ENCODE data around the gene HOXA6.

Gene HOXA6

DNA sequence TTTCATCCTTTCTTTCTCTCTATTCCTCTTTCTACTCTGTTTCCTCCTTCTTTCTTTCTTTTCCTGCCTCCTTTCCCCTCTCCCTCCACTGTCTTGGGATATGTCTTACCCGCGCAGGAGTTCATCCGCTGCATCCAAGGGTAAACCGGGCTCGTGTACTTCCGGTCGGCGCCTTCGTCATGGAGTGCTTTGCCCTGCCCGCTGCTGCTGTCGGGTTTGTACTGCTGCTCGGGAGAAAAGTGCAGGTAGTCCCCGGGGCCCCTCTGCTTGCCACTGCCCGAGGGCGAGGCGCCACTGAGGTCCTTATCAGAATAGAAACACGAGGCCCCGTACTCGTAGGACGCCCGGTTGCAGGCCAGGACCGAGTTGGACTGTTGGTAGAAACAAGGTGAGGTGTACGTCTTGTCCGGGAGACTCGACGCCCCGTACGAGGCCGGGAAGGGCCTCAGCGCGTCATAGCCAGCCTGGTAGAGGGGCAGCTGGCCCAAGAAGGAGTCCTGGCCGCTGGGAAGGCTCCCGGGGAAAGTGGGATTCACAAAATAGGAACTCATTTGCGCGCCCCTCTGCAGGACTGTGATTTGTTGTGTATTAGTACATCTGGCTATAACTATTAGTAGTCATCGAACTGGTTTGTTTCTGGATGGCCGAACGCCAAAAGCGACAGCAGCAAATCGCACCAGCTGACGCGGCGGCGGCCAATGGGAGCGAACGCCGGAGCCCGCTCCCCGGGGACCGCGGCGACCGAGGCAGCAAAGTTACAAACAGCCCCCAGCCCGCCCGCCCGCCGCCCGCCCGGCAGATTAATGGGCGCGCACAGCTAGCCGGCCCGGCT is at the start of gene HOXA6:
Gene HOXA6, minus strand, starts transcription at position 576 of the 832 bp plus-strand sequence. Its CDS starts 25 bp downstream, at position 551.
- no peak for DNase-seq

DNA sequence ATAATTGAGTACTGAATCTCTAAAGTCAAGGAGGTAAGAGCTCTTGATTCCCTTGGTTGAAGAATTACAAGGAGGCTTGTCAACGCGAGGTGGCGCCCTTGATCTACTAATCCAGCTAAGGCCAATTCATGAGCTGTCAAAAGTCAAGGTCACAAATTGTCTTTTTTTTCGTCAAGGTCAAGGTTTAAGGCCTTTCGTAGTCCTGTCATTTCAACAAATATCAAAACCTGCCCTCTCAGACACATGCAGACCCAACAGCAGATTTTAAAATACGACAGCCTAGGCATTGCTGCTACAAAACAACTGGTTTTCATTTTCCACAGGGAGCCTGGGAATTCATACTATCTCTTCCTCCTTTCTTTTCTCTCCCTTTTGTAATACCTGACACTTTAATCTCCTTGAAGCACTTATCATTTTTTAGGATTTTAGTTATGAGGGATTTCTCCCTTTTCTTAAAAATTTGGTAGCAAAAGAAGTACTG is 48.8 kb upstream of the HOXA6 start:
- peak; percentile 80 for DNase-seq

DNA sequence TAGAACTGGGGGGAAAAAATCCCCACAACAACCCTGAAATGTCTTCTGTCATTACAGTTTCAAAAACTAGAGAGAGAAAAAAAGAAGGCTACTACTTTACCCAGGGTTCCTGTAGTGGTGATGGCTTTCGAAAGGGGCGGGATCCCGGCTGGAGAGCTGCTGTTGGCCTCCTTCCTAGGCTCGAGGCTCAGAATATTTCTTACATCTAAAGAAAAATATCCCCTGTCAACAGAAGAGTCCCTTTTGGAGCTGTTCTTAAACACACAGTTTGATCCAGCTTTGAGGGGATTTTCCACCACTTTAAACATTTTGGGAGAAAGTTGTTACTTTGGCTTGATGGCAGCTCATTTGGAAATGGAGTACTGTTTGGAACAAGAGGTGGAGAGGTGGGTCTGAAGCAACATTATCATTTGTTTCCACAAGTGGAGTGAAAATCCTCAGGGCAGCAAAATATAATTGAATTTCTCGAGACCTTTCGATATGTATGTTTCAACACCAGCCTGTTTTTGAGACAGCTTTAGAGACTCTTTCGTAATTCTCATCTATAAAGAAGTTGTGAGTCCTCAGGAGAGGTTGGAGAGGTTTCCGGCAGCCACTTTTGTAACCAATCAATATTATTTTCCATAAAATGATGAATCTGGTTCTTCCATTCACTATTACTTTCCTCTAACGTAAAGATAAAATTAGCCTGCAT is 47.3 kb upstream of the HOXA6 start:
- DNase-seq, result no peak

DNA sequence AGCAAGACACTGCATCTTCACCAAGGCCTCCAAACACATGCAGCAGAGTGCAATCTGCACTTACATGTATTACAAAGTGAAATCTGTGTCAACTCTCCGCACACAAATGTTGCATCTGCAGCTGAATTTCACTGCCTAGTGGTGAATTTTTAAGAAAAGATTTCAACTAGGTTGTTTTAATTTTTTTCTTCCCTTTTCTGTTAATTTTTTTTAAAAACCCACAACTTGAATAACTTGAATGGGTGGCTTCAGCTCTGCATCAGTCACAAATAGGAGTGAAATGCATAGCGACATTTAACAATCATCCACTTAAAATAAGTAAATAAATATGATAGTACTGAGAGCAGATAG is 46.4 kb upstream of the HOXA6 start:
- no peak for DNase-seq

DNA sequence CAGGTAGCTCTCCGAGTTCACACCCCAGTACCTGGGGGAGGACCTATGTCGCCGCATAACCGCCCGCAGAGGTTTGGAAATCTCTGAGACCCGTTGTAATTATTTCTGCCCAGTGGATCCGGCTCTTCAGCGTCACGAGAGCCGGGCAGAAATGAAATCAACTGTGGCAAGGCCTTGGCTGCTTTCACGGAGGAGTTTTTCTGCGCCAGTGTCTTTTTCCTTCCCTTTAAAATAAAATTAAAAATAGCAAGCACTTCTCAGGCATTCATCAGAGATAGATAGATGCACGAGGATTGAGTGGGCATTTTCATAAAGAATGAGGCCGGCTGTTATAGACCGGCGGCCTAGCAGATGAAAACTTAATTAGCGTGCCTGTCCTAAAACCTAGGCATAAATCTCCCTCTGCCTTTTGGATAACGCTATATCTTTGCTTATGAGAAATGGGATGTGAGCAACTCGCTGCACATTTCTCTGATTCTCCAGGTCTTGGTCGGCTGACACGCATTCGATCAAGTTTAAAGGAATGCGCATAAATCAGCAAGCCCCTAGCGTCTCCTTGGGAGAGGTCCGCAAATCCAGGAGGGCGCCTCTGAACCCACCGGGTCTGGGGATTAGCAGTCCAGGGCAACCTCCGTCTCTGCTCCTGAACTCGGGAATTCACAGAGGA is 45.9 kb upstream of the HOXA6 start:
- DNase-seq, result no peak

DNA sequence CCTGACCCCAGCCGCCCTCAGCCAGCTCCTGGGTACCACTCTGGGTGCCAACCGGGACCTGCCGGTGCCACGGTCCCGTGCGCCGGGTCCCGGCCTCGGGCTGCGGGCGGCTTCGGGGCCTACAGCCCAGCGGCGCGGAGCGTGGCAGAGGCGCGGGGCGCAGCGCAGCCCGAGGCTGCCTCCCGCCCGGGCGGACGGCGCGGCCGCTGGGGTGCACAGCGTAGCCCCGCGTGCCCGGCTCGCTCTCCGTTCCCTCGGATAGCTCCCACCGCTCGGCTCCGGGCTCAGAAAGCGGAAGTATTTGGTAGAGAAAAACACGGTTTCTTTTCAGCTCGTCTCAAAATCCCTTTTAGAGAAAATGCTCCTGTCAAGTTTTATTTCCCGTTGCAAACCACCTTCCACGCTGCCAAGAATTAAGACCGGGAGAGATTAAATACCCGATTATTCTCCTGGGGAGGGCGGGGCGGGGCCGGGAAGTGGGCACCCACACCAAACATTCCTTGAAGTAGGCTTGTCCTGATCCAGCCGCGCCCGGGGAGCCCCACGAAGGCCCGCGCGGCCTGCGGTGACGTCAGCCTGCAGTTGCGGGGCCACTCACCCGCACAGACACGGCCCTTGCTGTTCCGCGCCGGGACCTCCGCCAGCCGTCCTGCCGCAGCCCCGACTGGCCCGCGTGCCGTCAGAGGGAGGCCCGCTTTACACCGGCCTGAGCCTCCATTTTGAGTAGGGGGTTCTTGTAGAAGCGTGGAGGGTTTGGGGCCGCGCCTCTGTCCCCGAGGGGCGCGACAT is 45.2 kb upstream of the HOXA6 start:
- no peak for DNase-seq

DNA sequence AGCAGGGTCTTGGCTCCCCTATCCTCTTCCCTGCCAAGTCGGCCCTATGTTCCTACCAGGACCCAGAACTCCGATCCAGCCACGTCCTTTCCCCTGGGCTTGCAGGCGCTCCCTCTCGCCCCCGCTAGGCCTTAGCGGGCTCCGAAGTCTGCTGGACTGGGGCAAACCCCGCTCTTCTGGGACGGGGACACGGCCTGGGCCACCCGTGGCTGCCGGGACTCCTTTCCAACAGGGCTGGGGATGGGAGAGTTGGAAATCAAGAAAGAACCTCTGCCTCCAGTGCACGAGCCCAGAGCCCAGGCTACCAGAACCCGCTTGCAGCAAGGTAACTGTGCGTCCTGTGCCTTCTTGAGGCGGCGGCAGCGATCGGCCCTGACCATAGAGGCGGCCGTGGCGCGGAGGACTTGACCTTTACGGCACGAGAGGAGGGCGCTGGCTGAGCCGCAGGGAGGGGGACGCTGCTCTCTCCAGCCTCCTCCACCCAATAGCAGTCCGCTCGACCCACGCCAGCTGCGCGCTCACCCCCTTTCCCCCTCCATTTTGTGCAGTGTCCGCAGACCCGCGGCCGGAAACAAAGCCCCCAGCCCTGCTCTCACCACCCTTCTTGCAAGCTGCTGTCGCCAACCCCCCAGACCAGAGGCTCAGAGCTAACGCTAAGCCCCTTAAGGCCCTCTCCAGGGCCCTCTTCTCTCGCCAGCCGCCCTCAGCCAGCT is 44.4 kb upstream of the HOXA6 start:
- no peak for DNase-seq

DNA sequence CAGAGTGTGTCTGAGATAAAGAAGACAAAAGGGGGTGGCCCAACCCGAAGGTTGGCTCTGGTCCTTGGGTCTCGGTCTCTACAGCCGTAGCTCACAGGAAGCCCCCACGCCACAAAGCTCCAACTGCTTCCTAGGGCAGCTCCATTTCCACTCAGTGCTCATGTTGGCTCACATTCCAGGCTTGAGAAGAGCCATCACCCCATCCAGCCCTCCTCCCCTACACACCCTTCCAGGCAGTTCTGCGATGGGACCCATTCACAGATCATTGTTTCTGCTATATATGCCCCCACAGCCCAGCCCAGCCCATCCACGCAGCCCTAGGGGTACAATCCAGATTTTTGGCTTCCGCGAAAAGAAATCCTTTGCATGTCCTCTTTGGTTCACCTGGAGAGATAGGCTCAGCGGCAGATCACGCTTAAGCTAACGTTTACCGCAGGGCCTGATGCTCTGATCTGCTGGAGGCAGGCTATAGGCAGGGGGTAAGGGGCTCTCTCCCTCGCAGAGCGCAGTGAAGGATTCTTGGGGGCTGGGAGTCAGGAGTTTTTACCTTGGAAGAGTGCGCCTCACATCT is 43.7 kb upstream of the HOXA6 start:
- no peak for DNase-seq

DNA sequence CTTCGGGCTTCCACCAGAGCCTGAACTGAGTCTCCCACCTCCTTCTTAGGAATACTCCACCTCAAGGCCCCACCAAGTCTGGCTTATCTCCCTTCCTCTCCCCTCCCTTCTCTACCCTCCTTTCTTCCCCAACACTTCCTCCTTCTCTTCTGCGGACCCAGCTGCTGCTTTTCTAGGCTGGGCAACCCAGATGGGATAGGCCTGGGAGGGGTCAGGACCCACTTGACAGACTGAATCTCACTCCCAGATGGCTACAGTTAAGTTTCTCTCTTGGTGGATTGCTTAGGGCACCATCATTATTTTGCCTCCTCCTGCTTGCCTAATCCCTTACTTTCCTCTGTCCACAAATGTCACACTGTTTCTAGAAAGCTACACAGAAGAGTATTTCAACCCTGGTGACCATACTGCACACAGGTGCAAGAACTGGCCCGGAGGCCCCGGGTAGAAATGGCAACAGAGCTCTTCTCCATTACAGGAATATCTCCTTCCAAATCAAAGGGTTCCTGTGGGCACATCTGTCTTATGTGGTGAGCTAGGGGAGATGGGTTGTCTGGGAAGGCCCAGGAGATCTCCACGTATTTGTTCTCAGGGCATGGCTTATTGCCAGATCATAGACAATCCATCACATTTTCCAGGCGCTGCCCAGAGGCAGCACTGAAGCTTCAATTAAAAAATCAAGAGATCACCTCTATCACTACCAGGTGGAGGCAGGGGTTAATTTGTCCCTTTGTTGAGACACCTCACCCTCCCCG is 42.6 kb upstream of the HOXA6 start:
- DNase-seq, result no peak

DNA sequence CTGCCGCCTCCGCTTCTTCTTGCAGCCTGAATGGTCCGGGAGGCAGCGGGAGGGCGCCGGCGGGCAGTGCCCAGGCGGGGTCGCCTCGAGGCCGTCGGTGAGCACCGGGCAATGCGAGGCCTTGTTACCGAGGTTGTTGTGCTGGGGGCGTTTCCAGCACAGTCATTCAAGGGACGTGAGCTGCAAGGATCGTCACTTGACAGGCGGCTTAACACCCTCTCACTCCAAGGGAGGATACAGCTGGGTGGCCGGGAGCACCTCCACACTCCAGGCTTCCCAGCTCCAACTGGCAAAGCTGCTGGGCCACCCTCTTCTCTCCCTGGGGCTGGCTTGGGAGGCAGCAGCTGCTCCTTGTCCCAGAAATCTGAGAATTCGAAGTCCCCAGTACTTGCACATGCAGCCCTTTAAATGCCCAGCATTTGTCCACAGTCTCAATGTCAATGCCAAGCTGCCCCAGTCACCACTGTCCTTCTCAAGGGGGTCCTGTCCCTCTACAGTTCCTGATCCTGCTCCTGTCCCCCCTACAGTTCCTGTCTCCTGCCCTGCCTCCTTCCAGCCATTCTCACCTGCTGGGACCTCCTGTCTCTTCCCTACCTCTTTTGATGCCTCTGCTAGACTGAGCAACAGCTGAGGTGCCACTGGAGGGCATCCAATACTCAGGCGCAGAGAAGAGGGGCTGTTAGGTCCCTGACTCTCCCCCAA is 41.9 kb upstream of the HOXA6 start:
- no peak for DNase-seq

DNA sequence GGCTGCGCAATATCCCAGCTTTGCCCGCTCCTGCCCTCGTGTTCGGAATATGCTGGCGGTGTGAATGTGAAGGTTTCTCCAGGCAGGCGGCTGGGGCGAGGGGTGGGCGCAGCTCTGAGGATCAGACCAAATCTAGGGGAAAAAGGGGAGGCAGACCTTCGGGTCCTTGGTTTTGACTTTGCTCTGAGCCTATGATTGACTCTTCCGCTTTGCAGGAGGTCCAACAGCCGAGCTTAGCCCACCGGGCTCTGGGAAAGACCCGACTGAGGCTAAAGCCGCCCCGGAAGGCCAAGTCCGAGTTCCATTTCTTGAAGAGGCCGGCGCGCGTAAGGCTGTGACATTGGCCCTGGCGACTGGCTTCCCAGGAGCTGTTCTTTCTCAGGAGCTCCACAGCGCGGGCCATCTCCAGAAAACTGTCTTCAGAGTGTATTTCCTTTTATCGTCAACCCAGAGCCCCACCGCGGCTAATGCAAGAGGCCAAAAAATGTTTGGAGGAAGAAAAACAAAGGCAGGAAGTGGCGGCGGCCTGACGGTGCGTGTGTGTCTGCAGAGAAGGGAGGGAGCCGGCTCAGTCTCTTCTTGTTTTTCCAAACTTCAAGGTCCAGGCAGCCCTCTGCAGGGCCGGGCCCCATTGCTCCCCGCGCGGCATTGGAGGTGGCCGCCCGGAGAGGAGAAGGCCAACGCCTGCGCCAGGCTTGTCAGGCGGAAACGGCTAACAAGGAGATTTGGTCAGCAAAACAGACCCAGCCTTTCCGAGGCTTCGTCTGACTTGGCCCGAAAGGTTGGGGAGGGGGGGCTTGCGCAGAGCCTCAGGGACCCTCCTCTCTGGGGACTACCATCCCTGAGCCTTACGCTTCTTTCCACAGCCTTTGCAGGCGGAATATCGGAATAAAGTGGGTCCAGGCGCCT is 41.1 kb upstream of the HOXA6 start:
- DNase-seq, result no peak

DNA sequence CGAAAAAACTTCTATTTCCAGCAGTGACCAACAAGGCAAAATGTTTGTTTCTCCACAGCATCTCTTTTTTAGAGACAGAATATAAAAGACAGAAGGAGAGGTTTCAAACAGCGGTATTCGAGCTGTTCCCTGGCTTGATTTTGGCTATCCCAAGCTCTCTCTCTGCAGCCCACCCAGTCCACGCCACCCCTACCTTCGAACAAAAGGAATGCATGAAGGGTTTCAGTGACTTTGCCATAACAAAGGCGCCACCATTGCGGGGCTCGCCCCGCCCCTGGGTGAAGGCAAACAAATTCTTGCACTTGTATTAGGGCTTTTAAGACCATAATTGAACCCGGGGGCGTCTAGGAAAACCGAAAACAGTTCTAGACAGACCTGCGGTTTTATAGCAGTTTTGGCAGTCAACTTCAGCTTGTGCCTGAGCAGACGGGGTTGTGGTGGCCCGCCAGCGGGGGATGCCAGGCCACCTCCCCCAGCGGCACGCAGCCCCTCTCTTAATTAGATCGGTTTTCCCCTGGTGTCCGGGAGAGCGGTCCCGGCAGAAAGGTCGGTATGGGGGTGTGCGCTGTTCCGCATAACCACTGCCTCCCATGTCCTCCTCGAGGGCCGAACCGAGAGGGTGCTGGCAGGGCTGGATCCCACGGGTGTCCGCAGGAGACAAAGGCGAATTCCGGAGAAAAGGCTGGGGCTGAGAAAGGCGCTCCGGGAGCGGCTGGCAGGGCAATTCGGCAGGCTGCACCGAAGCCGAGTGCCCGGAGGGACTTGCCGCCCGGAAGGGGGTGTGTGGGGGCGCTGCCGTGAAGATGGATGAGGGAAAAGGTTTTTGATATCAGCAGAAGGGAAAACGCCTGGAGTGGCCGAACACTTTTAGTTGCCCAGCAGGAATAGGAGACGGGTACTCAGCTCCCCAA is 40.2 kb upstream of the HOXA6 start:
- DNase-seq, result no peak

DNA sequence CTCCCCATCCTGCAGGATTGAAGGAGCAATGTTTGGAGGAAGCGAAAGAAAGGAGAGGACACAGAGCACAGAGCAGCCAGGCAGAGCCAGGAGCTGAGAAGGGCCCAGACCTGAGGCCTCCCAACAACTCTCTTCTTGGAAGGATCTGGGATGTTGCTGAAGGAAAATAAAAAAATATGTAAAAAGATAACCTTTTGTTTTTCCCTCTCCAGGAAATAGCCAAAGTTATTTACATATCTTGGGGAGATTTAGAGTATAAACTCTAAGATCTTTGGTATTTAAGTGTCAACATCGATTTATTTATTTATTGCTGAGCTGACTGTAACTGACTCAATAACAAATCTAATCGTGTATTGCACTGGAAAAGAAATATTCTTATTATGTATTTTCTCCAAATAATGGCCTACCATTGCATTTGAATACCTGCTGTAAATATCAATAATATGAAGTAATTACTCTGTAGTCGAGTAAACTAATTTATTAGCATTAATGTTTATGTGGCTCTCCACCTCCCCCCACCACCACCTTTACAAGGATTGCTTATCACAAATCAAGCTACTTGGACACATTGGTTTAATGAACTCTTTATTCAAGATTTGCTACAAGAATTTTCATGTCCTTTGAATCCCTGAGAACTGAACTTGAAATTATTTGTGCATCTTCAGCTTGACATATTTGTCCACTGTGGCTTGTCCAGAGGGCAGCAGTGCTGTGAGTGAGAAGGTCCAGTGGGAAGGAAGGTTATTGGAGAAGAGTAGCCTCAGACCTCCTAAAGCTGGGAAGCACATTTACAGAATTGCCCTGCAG is 39.3 kb upstream of the HOXA6 start:
- no peak for DNase-seq

DNA sequence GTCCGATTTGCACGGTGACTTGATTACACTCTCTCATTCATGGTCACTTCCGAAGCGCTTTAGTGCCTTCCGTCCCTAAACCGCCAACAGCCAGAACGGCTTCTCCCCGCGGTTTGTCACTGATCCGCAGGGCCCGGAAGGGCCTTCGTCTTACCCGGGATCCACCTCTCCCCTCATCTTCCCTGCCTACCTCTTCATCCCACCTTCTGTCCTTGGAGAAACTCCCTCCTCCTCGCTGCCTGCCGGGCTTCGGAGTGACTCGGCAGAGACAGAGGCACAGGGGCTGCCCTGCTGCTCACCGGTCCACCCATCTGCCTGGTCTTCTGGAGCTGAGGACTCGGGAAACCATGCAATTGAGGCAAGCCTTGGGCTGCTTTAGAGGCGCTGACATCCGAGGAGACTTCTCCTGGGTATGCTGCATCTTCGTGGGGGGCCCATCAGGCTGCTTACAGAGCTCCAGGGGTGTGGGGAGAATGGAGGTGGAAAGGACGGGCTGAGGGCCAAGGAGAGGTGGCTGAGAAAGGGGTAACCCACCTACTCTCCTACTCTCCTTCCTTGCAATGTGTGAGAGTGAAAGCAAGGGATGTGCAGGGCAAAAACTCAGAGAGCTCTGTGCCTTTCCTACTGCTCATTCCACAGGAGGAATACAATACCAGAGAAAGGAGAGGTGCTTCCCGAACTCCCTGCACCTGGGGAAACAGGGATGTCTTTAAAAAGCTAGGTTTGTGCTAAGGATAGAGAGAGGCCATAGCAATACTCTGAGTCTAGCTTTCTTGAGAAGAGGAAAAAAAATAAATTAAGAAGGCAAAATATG is 38.5 kb upstream of the HOXA6 start:
- no peak for DNase-seq

DNA sequence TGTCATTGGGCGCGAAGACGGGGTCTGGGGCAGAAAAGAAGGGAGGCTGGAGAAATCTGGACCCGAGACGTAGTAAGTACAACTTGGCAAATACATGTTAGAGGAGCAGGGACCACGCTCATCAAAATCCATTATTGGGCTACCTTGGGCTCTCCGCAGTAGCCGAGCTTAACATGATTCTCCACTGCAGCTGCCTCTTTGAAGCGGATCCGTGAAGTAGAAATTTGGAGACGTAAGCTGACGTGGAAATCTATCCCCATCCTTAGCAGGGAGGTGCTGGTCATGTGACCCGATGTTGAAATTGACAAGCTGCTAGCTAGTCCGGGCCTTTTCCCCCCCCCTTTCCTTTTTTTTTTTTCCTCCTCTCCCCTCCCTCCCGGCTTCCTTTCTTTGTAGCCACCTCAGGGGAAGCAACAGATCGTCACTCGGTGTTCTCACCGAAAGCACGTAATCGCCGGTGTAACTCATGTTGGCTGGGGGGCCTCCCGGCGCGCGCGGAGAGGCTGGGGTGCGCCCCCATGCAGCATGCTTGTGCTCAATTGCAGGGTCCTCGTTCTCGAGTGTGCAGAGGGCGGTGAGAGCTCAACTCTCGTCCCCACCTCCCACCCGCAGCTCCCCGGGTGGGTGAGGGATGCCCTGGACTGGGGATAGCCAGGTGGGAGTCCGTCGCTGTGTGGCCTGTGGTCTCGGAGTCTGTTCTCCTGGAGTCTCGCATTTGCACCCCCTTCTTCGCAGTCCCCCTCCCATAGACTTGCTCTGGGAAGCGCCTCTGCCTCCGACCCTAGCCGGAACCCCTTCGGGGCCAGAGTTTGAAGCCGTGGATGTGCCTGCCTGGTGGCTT is 37.7 kb upstream of the HOXA6 start, which contains the start of gene HOXA11:
Gene HOXA11, minus strand, starts transcription at position 220 of the 841 bp plus-strand sequence. Its CDS starts 88 bp downstream, at position 132.
- no peak for DNase-seq
